Stomach (tissue), 9 donors: ENCODE results near the gene CHST11. TPM values are rescaled to one million over a fixed set of nuclear protein-coding genes. Genes with fewer than 3 reads are reported as not detected.

Experiments
- DNase-seq, 2 donors: peaks; one replicate each; pipeline versions ENCODE4 v3.0.0 to v3.0.0-alpha.2; 2013 to 2019
- H3K27ac ChIP-seq, 5 donors: fragments of 200-600 bp in 4 of 5; sonication (generic) in 4 of 5; one replicate each; pipeline ENCODE4 v1.5.1; 2013 to 2019; ENCODE audit warnings: mild to moderate bottlenecking in 1 of 5, moderate library complexity in 1 of 5
- H3K27me3 ChIP-seq, 3 donors: fragments of 200-600 bp; sonication (generic); one replicate each; pipeline ENCODE4 v1.5.1; 2017 to 2019; ENCODE audit warnings: mixed run types in 1 of 3
- H3K36me3 ChIP-seq, 4 donors: fragments of 200-600 bp; sonication (generic); 1 replicate in 3 of 4; 2 replicates in 1 of 4; pipeline ENCODE4 v1.5.1; 2016 to 2019
- H3K4me1 ChIP-seq, 4 donors: fragments of 200-600 bp; sonication (generic); one replicate each; pipeline ENCODE4 v1.5.1; 2016 to 2019
- H3K4me3 ChIP-seq, 4 donors: fragments of 200-600 bp; sonication (generic) in 3 of 4; one replicate each; pipeline ENCODE4 v1.5.1; 2016 to 2019; ENCODE audit warnings: mild to moderate bottlenecking in 1 of 4
- H3K9me3 ChIP-seq, 4 donors: fragments of 200-600 bp; sonication (generic); one replicate each; pipeline ENCODE4 v1.5.1; 2016 to 2019
- EP300 ChIP-seq: sonication (generic); formaldehyde crosslinking; IDR thresholded peaks from one replicate; pipeline ENCODE4 v1.6.1; 2017; ENCODE audit warnings: antibody characterized with exemption
- POLR2A ChIP-seq, 4 donors: fragments of 450-650 bp; IDR thresholded peaks; one replicate each; pipeline ENCODE4 v1.6.1; 2016; ENCODE audit warnings: antibody characterized with exemption in 4 of 4, control low read depth in 2 of 4, mild to moderate bottlenecking in 1 of 4, moderate library complexity in 1 of 4
- POLR2AphosphoS5 ChIP-seq, 3 donors: sonication (generic); formaldehyde crosslinking; IDR thresholded peaks; one replicate each; pipeline ENCODE4 v1.6.1; 2016; ENCODE audit warnings: antibody characterized with exemption in 3 of 3
- WGBS, 5 donors: extraction: QIAGEN DNeasy Blood & Tissue Kit in 3 of 5; methylation state at CpG; one replicate each; pipeline versions ENCODE4 v1.1.5 to v1.1.7; 2013 to 2018; 5-methylcytosine and 5-hydroxymethylcytosine counted together
- intact Hi-C: fragments of 100-400 bp; cut with DNase I; formaldehyde crosslinking; loops from one replicate; pipeline ENCODE4 v1.15.1; 2023; ENCODE audit warnings: low total_unique reads
- polyA plus RNA-seq, 3 donors: library from polyadenylated mRNA; stranded (reverse); fragments of 200-250 nt; gene quantifications; one replicate each; pipeline ENCODE4 v1.2.3, GENCODE V29; 2013
- total RNA-seq, 5 donors: library from RNA; depleted of rRNA; stranded (reverse); fragments of >200 nt; gene quantifications; one replicate each; pipeline versions ENCODE4 v1.1.0 to v1.2.3, GENCODE V29; 2014 to 2016
- TF ChIP-seq, protein P1 (sequence below), 7 experiments: fragments of 450-650 bp in 4 of 7; fragments of 200-600 bp in 3 of 7; sonication (generic) in 3 of 7; IDR thresholded peaks; one replicate each; pipeline ENCODE4 v1.5.1; 2016 to 2019; ENCODE audit warnings: antibody characterized with exemption in 7 of 7, control low read depth in 2 of 7, mild to moderate bottlenecking in 1 of 7
- donor health status: healthy with polysubstance abuse.
- donor health status: Bipolar disorder and iron deficiency.
- donor health status: healthy.

CHST11 gene
- total and polyA plus RNA-seq, 8 donors, result 2.3 to 192 (median 18.6) TPM

DNA sequence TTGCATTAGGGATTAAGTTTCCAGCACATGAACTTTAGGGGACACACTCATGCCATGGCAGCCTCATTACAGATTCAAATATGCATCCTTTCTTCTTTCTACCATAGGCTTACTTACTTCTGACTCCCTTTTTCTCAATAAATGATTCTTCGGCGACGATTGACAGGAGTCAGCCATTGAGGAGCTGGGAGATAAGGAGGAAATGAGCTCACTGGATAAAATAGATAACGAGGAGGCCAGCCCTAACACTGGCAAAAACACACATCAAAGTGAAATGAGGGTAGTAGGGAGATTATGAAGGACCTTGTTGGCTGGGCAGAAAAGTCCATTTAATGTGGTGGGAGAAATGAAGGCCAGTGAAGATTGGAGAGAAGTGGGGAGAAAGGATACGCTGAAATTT is 329.1 kb downstream of the CHST11 start:
- Histone ChIP-seq H3K4me3 (no peak overlapping the region), H3K4me1 (no peaks in the 10 kb centered on the region), H3K9me3 (peaks cover 0 to 6% (median 0%) of the 10 kb centered on the region in 4 donors), H3K36me3 (no peaks in the 10 kb centered on the region), H3K27ac (no peak overlapping the region), H3K27me3 (no peaks in the 10 kb centered on the region)
- no peak for TF ChIP-seq EP300
- TF ChIP-seq, protein P1, sequence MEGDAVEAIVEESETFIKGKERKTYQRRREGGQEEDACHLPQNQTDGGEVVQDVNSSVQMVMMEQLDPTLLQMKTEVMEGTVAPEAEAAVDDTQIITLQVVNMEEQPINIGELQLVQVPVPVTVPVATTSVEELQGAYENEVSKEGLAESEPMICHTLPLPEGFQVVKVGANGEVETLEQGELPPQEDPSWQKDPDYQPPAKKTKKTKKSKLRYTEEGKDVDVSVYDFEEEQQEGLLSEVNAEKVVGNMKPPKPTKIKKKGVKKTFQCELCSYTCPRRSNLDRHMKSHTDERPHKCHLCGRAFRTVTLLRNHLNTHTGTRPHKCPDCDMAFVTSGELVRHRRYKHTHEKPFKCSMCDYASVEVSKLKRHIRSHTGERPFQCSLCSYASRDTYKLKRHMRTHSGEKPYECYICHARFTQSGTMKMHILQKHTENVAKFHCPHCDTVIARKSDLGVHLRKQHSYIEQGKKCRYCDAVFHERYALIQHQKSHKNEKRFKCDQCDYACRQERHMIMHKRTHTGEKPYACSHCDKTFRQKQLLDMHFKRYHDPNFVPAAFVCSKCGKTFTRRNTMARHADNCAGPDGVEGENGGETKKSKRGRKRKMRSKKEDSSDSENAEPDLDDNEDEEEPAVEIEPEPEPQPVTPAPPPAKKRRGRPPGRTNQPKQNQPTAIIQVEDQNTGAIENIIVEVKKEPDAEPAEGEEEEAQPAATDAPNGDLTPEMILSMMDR (IDR thresholded peaks at IDR 0.05), result no peak
- no peak for TF ChIP-seq POLR2AphosphoS5 (IDR thresholded peaks at IDR 0.05)
- TF ChIP-seq POLR2A (IDR thresholded peaks at IDR 0.05), result no peak
- intact Hi-C loops, result no loop called here
- WGBS, 5 donors, result 90 to 96% (median 93%) methylated on average over 5 of the region's 5 CpGs
- DNase-seq, result no peak

DNA sequence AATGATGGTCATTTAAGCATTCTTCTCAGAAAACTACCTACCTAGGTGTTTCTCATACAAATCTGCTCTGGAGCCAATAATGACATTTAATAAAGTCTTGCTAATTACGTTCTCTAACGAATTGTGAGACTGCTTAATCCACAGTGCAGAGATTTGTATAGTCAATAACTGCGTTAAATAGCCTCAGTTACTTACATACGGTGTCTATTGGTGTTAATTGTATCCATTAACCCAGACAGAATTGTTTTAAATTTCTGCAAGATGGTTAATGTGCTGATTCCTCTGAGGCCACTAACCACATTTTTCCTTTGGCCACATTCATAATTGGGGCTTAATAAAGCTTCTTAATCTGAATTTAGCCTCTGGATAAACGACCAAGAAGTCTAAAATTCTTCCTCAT is 329.6 kb downstream of the CHST11 start:
- WGBS, 5 donors, result 89 to 94% (median 91%) methylated on average over 5 of the region's 5 CpGs
- no peak overlapping the region for H3K27ac ChIP-seq
- peaks cover 0 to 1% (median 0%) of the 10 kb centered on the region in 4 donors for H3K9me3 ChIP-seq
- no peak overlapping the region for H3K4me3 ChIP-seq
- H3K4me1 ChIP-seq, result no peaks in the 10 kb centered on the region
- H3K27me3 ChIP-seq, result no peaks in the 10 kb centered on the region
- intact Hi-C loops, result no loop called here
- no peak for DNase-seq
- TF ChIP-seq, protein P1 (IDR thresholded peaks at IDR 0.05), result no peak
- TF ChIP-seq EP300, result no peak
- no peak for TF ChIP-seq POLR2A (IDR thresholded peaks at IDR 0.05)
- H3K36me3 ChIP-seq, result no peaks in the 10 kb centered on the region

DNA sequence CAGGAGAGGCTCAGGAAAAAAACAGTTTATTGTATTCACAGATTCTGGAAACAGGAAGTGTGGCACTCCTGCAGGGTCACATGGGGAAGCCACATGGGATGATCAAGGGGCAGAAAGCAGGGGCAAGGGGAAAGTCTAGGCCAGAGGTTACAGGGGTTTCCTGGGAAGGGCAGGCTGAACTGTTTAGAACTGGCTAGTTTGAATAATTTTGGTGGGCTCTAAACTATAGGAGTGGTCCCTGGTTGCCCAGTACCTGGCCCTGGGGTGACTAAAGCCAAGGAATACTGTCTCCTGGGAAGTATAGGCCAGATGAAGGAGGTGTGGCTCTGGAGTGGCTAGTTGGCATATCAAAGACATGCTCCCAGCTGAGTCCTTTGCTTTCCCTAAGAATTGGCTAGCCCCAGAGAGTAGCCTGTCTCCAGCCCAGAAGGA is 332.1 kb downstream of the CHST11 start:
- Histone ChIP-seq H3K4me1 (peaks cover 0 to 12% (median 8%) of the 10 kb centered on the region in 4 donors), H3K4me3 (no peak overlapping the region), H3K27me3 (no peaks in the 10 kb centered on the region), H3K36me3 (no peaks in the 10 kb centered on the region), H3K9me3 (no peaks in the 10 kb centered on the region), H3K27ac (no peak overlapping the region)
- no peak for DNase-seq
- intact Hi-C loops, result no loop called here
- TF ChIP-seq EP300, result no peak
- no peak for TF ChIP-seq POLR2AphosphoS5 (IDR thresholded peaks at IDR 0.05)
- TF ChIP-seq, protein P1 (IDR thresholded peaks at IDR 0.05), result no peak
- no peak for TF ChIP-seq POLR2A (IDR thresholded peaks at IDR 0.05)

DNA sequence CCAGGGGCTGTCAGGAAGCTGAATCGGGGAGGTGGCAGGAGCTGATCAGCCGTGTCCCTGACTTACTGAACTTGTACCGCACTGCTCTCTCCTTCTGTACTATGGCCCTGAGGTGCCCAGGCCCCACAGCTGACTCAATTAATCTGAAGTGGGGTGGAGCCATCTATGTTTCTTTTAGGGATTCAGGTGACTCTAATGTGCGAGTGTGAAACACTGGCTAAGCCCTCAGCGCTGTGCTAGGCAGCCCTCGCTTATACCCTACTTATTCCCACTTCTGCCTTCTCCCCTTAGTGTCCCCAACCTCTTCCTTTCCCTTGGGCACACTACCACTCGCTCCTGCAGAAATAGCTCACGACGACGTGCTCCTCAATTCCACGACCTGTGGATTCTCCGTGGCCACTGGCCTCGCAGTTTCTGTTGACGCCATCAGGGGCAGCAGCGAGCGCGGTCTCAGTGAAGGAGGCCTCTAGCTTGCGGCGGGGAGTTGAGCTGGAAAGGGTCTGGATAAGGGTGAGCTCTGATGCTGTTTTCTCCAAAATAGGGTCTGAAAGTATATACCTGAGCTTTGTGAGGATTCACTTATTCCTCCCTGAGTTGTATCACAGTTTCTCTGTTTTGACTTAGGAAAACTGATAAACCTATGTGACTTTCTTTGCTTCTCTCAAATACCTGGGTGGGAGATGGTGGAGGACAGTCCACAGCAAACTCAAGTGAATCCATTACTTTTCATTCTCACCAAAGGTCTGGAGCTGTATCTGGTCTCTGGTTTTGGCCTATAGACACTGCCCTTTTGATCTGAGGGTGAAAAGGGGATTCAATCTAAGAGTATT is 333.8 kb downstream of the CHST11 start:
- H3K27ac ChIP-seq, result no peak overlapping the region
- TF ChIP-seq EP300 (no peak), POLR2A (IDR thresholded peaks at IDR 0.05) (no peak), POLR2AphosphoS5 (IDR thresholded peaks at IDR 0.05) (no peak)
- TF ChIP-seq, protein P1 (IDR thresholded peaks at IDR 0.05), result peak in 5 of 7 experiments; percentile 25 to 67 (median 58)
- WGBS, 5 donors, result 45 to 67% (median 46%) methylated on average over 19 of the region's 19 CpGs
- H3K27me3 ChIP-seq, result no peaks in the 10 kb centered on the region
- no peaks in the 10 kb centered on the region for H3K36me3 ChIP-seq
- peaks cover 0 to 12% (median 8%) of the 10 kb centered on the region in 4 donors for H3K4me1 ChIP-seq
- H3K9me3 ChIP-seq, result no peaks in the 10 kb centered on the region
- intact Hi-C loops, result loop anchor here (10.0 kb wide), 1 partner anchor 76 kb away; no protein-coding TSS in a partner anchor
- DNase-seq, result peak; percentile 40 to 67
- no peak overlapping the region for H3K4me3 ChIP-seq
